Measurements from ENCODE around the gene HYAL2. TPM values are rescaled to one million over a fixed set of nuclear protein-coding genes. Genes with fewer than 3 reads are reported as not detected.
"Not testable (repeated sequence)": the region's sequence is repeated elsewhere in the genome, so short reads cannot be mapped to it uniquely, and the experiment has no call there.

HYAL2 gene
- total RNA-seq, 4 donors from 2014 or later: 36.7 to 68.9 (median 51.5) TPM

GRCh38 chr3:50272911-50273688, 49.4 kb downstream of the HYAL2 start:
- H3K4me1 ChIP-seq: peaks cover 22 to 74% (median 48%) of the 10 kb centered on the region in 3 donors
- H3K36me3 ChIP-seq: no peaks in the 10 kb centered on the region
- intact Hi-C loops (cut with DNase I): loop anchor here (2.0 to 10.0 kb wide), 3 partner anchors 46 to 81 kb away; partner anchors contain the start of genes GNAT1, HYAL2 and TUSC2
- WGBS, 2 donors: 0 to 5% methylated on average over 7 to 26 of the region's 61 CpGs
- H3K27ac ChIP-seq: peak overlapping the region in 2 of 4 donors; percentile 43 to 49
- peaks cover 0 to 40% (median 3%) of the 10 kb centered on the region in 4 donors for H3K27me3 ChIP-seq
- TF ChIP-seq POLR2A (IDR thresholded peaks at IDR 0.05) (no peak), CTCF (IDR thresholded peaks at IDR 0.05) (peak; percentile 97 to 100 (median 99))
- DNase-seq: no peak
- H3K9me3 ChIP-seq: no peaks in the 10 kb centered on the region
- H3K4me3 ChIP-seq: peak overlapping the region; percentile 18 to 63 (median 40)

GRCh38 chr3:50272538-50272910, 50.0 kb downstream of the HYAL2 start:
- peak overlapping the region in 1 of 4 donors; percentile 43 for H3K27ac ChIP-seq

GRCh38 chr3:50271314-50271936, 51.1 kb downstream of the HYAL2 start:
- Histone ChIP-seq H3K4me3 (no peak overlapping the region), H3K27ac (no peak overlapping the region), H3K4me1 (peaks cover 22 to 90% (median 58%) of the 10 kb centered on the region in 3 donors), H3K9me3 (no peaks in the 10 kb centered on the region), H3K36me3 (no peaks in the 10 kb centered on the region), H3K27me3 (peaks cover 0 to 33% (median 3%) of the 10 kb centered on the region in 4 donors)
- no peak for TF ChIP-seq CTCF (IDR thresholded peaks at IDR 0.05)
- no peak for TF ChIP-seq POLR2A (IDR thresholded peaks at IDR 0.05)
- intact Hi-C loops (cut with DNase I): loop anchor here (5.0 to 10.0 kb wide), 2 partner anchors 53 to 79 kb away; partner anchors contain the start of genes GNAT1, HYAL2 and TUSC2
- 85 to 88% methylated on average over 5 to 9 of the region's 10 CpGs for WGBS, 2 donors
- DNase-seq: no peak

More at GRCh38 chr3:50272538-50272910, 50.0 kb downstream of the HYAL2 start:
- H3K36me3 ChIP-seq, H3K9me3 ChIP-seq, DNase-seq: not testable (repeated sequence)
- peaks cover 22 to 80% (median 53%) of the 10 kb centered on the region in 3 donors for H3K4me1 ChIP-seq
- whole genome bisulfite sequencing, 2 donors: 58 to 65% methylated on average over 10 of the region's 10 CpGs
- peak overlapping the region in 3 of 4 donors; percentile 39 to 63 (median 40) for H3K4me3 ChIP-seq
- intact Hi-C loops (cut with DNase I): loop anchor here (2.0 to 10.0 kb wide), 3 partner anchors 46 to 80 kb away; partner anchors contain the start of genes GNAT1, HYAL2 and TUSC2
- H3K27me3 ChIP-seq: peaks cover 0 to 40% (median 3%) of the 10 kb centered on the region in 4 donors

GRCh38 chr3:50270422-50271224, 51.9 kb downstream of the HYAL2 start:
- Histone ChIP-seq H3K27me3 (peaks cover 0 to 25% (median 3%) of the 10 kb centered on the region in 4 donors), H3K36me3 (no peaks in the 10 kb centered on the region), H3K27ac (peak overlapping the region in 3 of 4 donors; percentile 19 to 90 (median 88)), H3K4me3 (no peak overlapping the region), H3K9me3 (no peaks in the 10 kb centered on the region), H3K4me1 (peaks cover 22 to 95% (median 64%) of the 10 kb centered on the region in 3 donors)
- intact Hi-C loops (cut with DNase I): loop anchor here (5.0 to 10.0 kb wide), 2 partner anchors 54 to 78 kb away; partner anchors contain the start of genes GNAT1, HYAL2 and TUSC2
- DNase-seq: no peak
- WGBS, 2 donors: 84 to 93% methylated on average over 9 of the region's 19 CpGs
- TF ChIP-seq CTCF (IDR thresholded peaks at IDR 0.05) (no peak), POLR2A (IDR thresholded peaks at IDR 0.05) (no peak)

- no peaks in the 10 kb centered on the region for H3K9me3 ChIP-seq
- no peak for TF ChIP-seq POLR2A (IDR thresholded peaks at IDR 0.05)
- intact Hi-C loops (cut with DNase I): loop anchor here (5.0 to 10.0 kb wide), 2 partner anchors 55 to 78 kb away; partner anchors contain the start of genes GNAT1, HYAL2 and TUSC2
- peak overlapping the region in 3 of 4 donors; percentile 16 to 59 (median 31) for H3K4me3 ChIP-seq
- peak overlapping the region; percentile 50 to 90 (median 84) for H3K27ac ChIP-seq
- WGBS, 2 donors: 80 to 92% methylated on average over 1 to 5 of the region's 8 CpGs
- peaks cover 22 to 95% (median 67%) of the 10 kb centered on the region in 3 donors for H3K4me1 ChIP-seq
- H3K36me3 ChIP-seq: no peaks in the 10 kb centered on the region
- no peak for DNase-seq
- peaks cover 0 to 18% (median 2%) of the 10 kb centered on the region in 4 donors for H3K27me3 ChIP-seq
Measured at GRCh38 chr3:50269977-50270413, 52.5 kb downstream of the HYAL2 start.

All from esophagus squamous epithelium (tissue), 5 donors.